IgD-negative memory B cell (primary cell): ENCODE measurements around the gene MAGI1. TPM values are rescaled to one million over a fixed set of nuclear protein-coding genes. Genes with fewer than 3 reads are reported as not detected.

Source experiments
- H3K27ac Mint-ChIP-seq, 3 donors: one replicate each; pipeline ENCODE4 v1.8.0; 2020 to 2022; ENCODE audit warnings: mild to moderate bottlenecking in 3 of 3, mixed read lengths in 3 of 3, moderate library complexity in 1 of 3
- H3K27me3 Mint-ChIP-seq: one replicate; pipeline ENCODE4 v1.8.0; 2021; ENCODE audit warnings: mixed read lengths
- H3K36me3 Mint-ChIP-seq: one replicate; pipeline ENCODE4 v1.8.0; 2020; ENCODE audit warnings: mild to moderate bottlenecking, mixed read lengths
- H3K4me1 Mint-ChIP-seq, 3 donors: one replicate each; pipeline ENCODE4 v1.8.0; 2020 to 2022; ENCODE audit warnings: mixed read lengths in 3 of 3, mild to moderate bottlenecking in 1 of 3
- H3K4me3 Mint-ChIP-seq, 4 donors: one replicate each; pipeline ENCODE4 v1.8.0; 2020 to 2022; ENCODE audit warnings: mild to moderate bottlenecking in 4 of 4, mixed read lengths in 4 of 4, moderate library complexity in 3 of 4
- H3K9me3 Mint-ChIP-seq, 3 donors: one replicate each; pipeline ENCODE4 v1.8.0; 2020 to 2021; ENCODE audit warnings: mixed read lengths in 3 of 3, mild to moderate bottlenecking in 1 of 3
- polyA plus RNA-seq: library from polyadenylated mRNA; unstranded; fragments of 300-500 nt; fragmentation: Illumina TruSeq; gene quantifications from one replicate; pipeline ENCODE4 v1.2.3, GENCODE V29; 2021

The MAGI1 gene
- polyA plus RNA-seq, 1 donor from 2014 or later = 1.3 TPM

- H3K36me3 Mint-ChIP-seq = no peaks in the 10 kb centered on the region
- no peaks in the 10 kb centered on the region for H3K4me1 Mint-ChIP-seq
- peaks cover 0 to 4% (median 3%) of the 10 kb centered on the region in 3 donors for H3K9me3 Mint-ChIP-seq
- H3K27me3 Mint-ChIP-seq = no peaks in the 10 kb centered on the region
- no peak overlapping the region for H3K4me3 Mint-ChIP-seq
- no peak overlapping the region for H3K27ac Mint-ChIP-seq
These were observed 365.6 kb downstream of the MAGI1 start for GRCh38 chr3:65672871-65673815.

GRCh38 chr3:65672061-65672460 is 366.7 kb downstream of the MAGI1 start:
- H3K4me3 Mint-ChIP-seq = no peak overlapping the region
- peaks cover 0 to 6% (median 4%) of the 10 kb centered on the region in 3 donors for H3K9me3 Mint-ChIP-seq
- no peaks in the 10 kb centered on the region for H3K27me3 Mint-ChIP-seq
- no peaks in the 10 kb centered on the region for H3K4me1 Mint-ChIP-seq
- H3K27ac Mint-ChIP-seq = no peak overlapping the region
- no peaks in the 10 kb centered on the region for H3K36me3 Mint-ChIP-seq

- Mint-ChIP-seq H3K27me3 (no peaks in the 10 kb centered on the region), H3K36me3 (no peaks in the 10 kb centered on the region), H3K9me3 (peaks cover 0 to 6% (median 0%) of the 10 kb centered on the region in 3 donors)
These were observed 367.7 kb downstream of the MAGI1 start for GRCh38 chr3:65671004-65671403.

GRCh38 chr3:65669163-65669875 is 369.4 kb downstream of the MAGI1 start:
- Mint-ChIP-seq H3K27me3 (no peaks in the 10 kb centered on the region), H3K4me1 (no peaks in the 10 kb centered on the region), H3K27ac (no peak overlapping the region), H3K36me3 (no peaks in the 10 kb centered on the region), H3K9me3 (peaks cover 0 to 6% (median 0%) of the 10 kb centered on the region in 3 donors), H3K4me3 (no peak overlapping the region)

More at GRCh38 chr3:65671004-65671403, 367.7 kb downstream of the MAGI1 start:
- H3K4me3 Mint-ChIP-seq = no peak overlapping the region
- no peaks in the 10 kb centered on the region for H3K4me1 Mint-ChIP-seq
- H3K27ac Mint-ChIP-seq = no peak overlapping the region

GRCh38 chr3:65667963-65668362 is 370.8 kb downstream of the MAGI1 start:
- H3K36me3 Mint-ChIP-seq = no peaks in the 10 kb centered on the region
- no peaks in the 10 kb centered on the region for H3K4me1 Mint-ChIP-seq
- H3K9me3 Mint-ChIP-seq = peaks cover 0 to 6% (median 0%) of the 10 kb centered on the region in 3 donors
- no peak overlapping the region for H3K4me3 Mint-ChIP-seq
- H3K27me3 Mint-ChIP-seq = no peaks in the 10 kb centered on the region
- no peak overlapping the region for H3K27ac Mint-ChIP-seq

GRCh38 chr3:65666448-65667091 is 372.1 kb downstream of the MAGI1 start:
- Mint-ChIP-seq H3K27ac (no peak overlapping the region), H3K4me1 (no peaks in the 10 kb centered on the region), H3K36me3 (no peaks in the 10 kb centered on the region), H3K27me3 (no peaks in the 10 kb centered on the region), H3K4me3 (no peak overlapping the region), H3K9me3 (peaks cover 0 to 6% (median 0%) of the 10 kb centered on the region in 3 donors)

DNA sequence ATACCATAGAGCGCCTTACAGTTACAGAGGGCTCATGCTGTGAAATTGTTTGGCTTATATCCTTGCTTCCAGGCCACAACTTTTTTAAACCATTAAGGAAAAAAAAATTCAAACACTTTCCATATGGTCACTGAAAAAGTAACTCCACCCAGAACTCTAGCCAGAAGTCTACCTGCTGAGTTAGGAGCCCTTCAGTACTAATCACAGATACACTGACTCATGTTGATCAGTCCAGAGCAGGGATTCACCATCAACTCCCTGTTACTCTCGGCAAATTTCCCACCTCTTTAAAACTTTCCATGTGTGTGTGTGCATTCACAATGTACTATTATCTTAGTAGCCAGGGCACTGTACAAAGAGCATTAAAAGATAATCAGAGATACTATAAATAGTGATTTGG is 372.8 kb downstream of the MAGI1 start:
- Mint-ChIP-seq H3K9me3 (peaks cover 0 to 6% (median 0%) of the 10 kb centered on the region in 3 donors), H3K27me3 (no peaks in the 10 kb centered on the region), H3K36me3 (no peaks in the 10 kb centered on the region), H3K4me3 (no peak overlapping the region), H3K4me1 (no peaks in the 10 kb centered on the region), H3K27ac (no peak overlapping the region)

DNA sequence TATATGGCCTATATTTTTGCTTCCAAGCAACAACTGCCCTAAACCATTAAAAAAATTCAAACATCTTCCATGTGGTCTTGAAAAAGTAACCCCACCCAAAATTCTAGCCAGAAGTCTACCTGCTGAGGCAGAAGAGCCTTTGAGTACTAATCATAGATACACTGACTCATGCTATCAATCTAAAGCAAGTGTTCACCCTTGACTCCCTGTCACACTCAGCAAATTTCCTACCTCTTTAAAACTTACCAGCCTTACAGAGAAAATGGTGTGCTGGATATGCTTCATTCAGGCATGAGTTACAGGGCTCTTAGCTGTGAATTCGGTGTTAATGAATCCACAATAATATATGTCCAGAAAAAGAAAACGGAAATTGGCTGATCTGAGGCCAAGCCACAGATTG is 373.8 kb downstream of the MAGI1 start:
- H3K4me1 Mint-ChIP-seq = no peaks in the 10 kb centered on the region
- no peaks in the 10 kb centered on the region for H3K27me3 Mint-ChIP-seq

DNA sequence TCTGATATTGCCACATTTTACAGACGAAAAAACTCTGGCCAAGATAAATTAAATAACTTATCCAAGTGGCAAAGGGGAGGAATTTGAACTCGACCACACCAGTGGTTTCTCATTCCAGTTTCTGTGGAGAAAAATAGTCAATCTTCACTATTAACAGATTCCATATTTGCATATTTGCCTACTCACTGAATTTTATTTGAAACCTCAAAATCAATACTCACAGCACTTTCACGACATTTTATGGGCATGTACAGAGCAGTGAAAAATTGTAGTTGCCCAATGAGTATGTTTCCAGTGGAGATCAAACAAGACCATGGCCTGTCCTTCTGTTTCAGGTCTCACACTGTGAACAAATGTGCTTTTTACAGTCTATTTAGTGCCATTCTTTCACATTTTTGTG is 374.3 kb downstream of the MAGI1 start:
- peaks cover 0 to 7% (median 3%) of the 10 kb centered on the region in 3 donors for H3K9me3 Mint-ChIP-seq
- no peaks in the 10 kb centered on the region for H3K27me3 Mint-ChIP-seq
- H3K4me1 Mint-ChIP-seq = no peaks in the 10 kb centered on the region
- no peak overlapping the region for H3K27ac Mint-ChIP-seq
- H3K4me3 Mint-ChIP-seq = no peak overlapping the region
- H3K36me3 Mint-ChIP-seq = no peaks in the 10 kb centered on the region

More for the DNA sequence above, 373.8 kb downstream of the MAGI1 start:
- H3K4me3 Mint-ChIP-seq = no peak overlapping the region
- H3K9me3 Mint-ChIP-seq = peaks cover 0 to 4% (median 3%) of the 10 kb centered on the region in 3 donors
- no peaks in the 10 kb centered on the region for H3K36me3 Mint-ChIP-seq
- H3K27ac Mint-ChIP-seq = no peak overlapping the region

- Mint-ChIP-seq H3K4me1 (no peaks in the 10 kb centered on the region), H3K27ac (no peak overlapping the region), H3K4me3 (no peak overlapping the region)
These were observed 376.6 kb downstream of the MAGI1 start for GRCh38 chr3:65662095-65662494.

DNA sequence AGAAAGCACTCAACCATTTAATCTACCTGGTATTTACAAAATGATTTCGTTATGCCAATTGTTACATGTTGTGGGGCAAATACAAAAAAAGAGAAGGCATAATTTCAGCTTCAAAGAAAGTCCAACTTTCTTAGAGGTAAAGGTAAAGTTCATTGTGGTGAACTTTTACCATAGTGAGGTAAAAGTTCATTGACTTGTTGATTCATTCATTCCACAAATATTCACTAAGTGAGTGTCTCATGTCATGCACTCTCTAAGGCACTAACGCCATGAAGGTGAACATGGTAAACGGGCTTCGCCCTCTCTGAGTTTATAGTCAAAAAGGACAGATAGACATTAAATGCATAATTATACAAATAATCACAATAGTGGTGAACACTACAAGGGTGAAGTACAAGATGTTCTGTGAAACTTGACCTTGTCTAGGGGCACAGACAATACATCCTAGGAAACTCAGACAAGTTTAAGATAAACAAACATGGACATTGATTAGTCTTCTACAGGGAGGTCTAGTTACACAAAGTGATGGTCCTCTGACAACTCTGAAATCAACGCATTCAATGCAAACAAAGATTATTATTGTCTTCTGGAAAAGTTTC is 378.6 kb downstream of the MAGI1 start:
- Mint-ChIP-seq H3K9me3 (peaks cover 1 to 7% (median 7%) of the 10 kb centered on the region in 3 donors), H3K27ac (no peak overlapping the region), H3K4me1 (no peaks in the 10 kb centered on the region), H3K27me3 (no peaks in the 10 kb centered on the region), H3K36me3 (no peaks in the 10 kb centered on the region), H3K4me3 (no peak overlapping the region)

More at GRCh38 chr3:65662095-65662494, 376.6 kb downstream of the MAGI1 start:
- H3K27me3 Mint-ChIP-seq = no peaks in the 10 kb centered on the region
- H3K36me3 Mint-ChIP-seq = no peaks in the 10 kb centered on the region
- H3K9me3 Mint-ChIP-seq = peaks cover 0 to 7% (median 1%) of the 10 kb centered on the region in 3 donors

DNA sequence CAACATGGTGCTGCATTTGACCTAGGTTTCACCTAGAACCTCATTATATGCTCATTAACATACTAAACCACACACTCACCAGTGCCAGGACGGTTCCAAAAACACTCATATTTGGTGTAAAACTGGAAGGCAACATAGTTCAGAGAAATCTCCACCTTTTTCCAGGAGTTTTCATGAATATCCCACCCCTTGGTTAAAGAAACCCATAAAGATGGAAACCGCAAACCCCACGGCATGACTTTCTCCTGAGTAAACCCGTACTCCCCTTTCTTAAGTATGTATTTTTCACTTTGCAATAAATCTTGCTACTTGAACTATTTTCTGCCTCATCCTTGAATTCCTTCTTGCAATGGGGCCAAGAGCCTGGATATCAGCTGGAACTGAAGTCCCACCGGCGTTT is 379.3 kb downstream of the MAGI1 start:
- Mint-ChIP-seq H3K4me1 (no peaks in the 10 kb centered on the region), H3K27ac (no peak overlapping the region), H3K27me3 (no peaks in the 10 kb centered on the region), H3K9me3 (peaks cover 1 to 7% (median 7%) of the 10 kb centered on the region in 3 donors), H3K4me3 (no peak overlapping the region), H3K36me3 (no peaks in the 10 kb centered on the region)

DNA sequence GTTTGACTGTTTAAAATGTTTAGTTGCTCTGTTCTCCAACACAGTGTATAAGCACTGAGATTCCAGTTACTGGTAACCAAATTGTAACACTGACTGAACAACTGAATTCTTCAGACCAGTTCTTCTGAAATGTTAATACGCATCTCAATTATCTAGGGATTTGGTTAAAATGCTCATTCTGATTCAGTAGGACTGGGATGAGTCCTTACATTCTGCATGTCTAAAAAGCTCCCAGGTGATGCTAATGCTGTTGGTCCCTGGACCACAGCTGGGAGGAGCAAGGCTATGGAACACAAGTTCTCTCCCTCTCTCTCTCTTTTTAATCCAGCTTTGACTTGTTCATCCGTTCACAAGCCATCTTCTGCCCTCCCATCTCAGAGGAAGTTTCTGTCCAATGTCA is 380.3 kb downstream of the MAGI1 start:
- H3K27me3 Mint-ChIP-seq = no peaks in the 10 kb centered on the region
- H3K9me3 Mint-ChIP-seq = peaks cover 1 to 7% (median 7%) of the 10 kb centered on the region in 3 donors
- H3K4me3 Mint-ChIP-seq = no peak overlapping the region
- H3K4me1 Mint-ChIP-seq = no peaks in the 10 kb centered on the region
- H3K27ac Mint-ChIP-seq = no peak overlapping the region
- no peaks in the 10 kb centered on the region for H3K36me3 Mint-ChIP-seq

- Mint-ChIP-seq H3K27ac (no peak overlapping the region), H3K4me1 (no peaks in the 10 kb centered on the region), H3K4me3 (no peak overlapping the region), H3K27me3 (no peaks in the 10 kb centered on the region), H3K36me3 (peaks cover 2% of the 10 kb centered on the region), H3K9me3 (peaks cover 1 to 21% (median 15%) of the 10 kb centered on the region in 3 donors)
These were observed 383.7 kb downstream of the MAGI1 start for GRCh38 chr3:65655061-65655460.
